Neural cell (in vitro differentiated cells): ENCODE results near the gene ENPP7.

Experiments
- CTCF ChIP-seq: fragments of 450-650 bp; IDR thresholded peaks from 2 replicates; pipeline ENCODE4 v1.5.1; 2014; ENCODE audit warnings: antibody characterized with exemption, mild to moderate bottlenecking, moderate library complexity; ENCODE audit not compliant: poor library complexity, severe bottlenecking
- EP300 ChIP-seq: fragments of 450-650 bp; conservative IDR thresholded peaks from 2 replicates; pipeline ENCODE4 v1.6.1; 2014; ENCODE audit warnings: antibody characterized with exemption, mild to moderate bottlenecking, moderate library complexity; ENCODE audit not compliant: poor library complexity, severe bottlenecking
- EZH2 ChIP-seq: fragments of 200-600, 300-800 bp; shearing (Covaris generic), sonication (generic); IDR thresholded peaks from 2 replicates; pipeline ENCODE4 v1.6.1; 2014; ENCODE audit warnings: antibody characterized with exemption, low read length, borderline replicate concordance, mild to moderate bottlenecking; ENCODE audit not compliant: insufficient read depth, poor library complexity, severe bottlenecking
- MXI1 ChIP-seq: fragments of 450-650 bp; conservative IDR thresholded peaks from 2 replicates; pipeline ENCODE4 v1.6.1; 2014; ENCODE audit warnings: antibody characterized with exemption, mild to moderate bottlenecking; ENCODE audit not compliant: poor library complexity, severe bottlenecking
- POLR2AphosphoS5 ChIP-seq: IDR thresholded peaks from 2 replicates; pipeline ENCODE4 v1.6.1; 2012
- RAD21 ChIP-seq: fragments of 450-650 bp; conservative IDR thresholded peaks from 2 replicates; pipeline ENCODE4 v1.6.1; 2014; ENCODE audit warnings: antibody characterized with exemption, mild to moderate bottlenecking, moderate library complexity
- TAF1 ChIP-seq: IDR thresholded peaks from 2 replicates; pipeline ENCODE4 v1.6.1; 2012; ENCODE audit warnings: low read depth
- TF ChIP-seq, protein P1 (sequence below): IDR thresholded peaks from 2 replicates; pipeline ENCODE4 v1.6.1; 2012; ENCODE audit warnings: borderline replicate concordance

DNA sequence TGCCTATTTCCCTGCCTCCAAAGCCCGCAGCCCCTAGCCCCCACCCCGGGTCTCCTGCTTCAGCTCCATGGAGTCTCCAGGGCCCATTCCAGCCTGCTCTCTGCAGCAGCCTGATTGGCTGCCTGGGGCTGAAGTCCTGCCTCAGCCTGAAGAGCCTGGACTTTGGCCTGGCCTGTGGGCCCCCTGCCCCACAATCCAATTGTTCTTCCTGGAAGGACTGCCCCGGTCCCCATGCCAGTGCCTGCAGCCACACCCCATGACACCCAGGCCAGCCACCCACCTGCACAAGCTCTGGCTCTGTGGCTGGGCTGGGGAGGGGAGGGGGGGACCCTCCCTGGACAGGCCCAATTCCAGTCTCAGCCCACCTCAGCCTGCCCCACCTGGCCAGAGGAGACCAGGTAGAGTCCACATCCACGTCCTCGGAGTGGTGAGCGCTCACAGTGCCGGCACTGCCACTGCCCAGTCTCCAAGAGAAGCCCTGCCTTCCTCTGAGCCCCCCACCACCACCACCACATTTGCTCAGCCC, 12.3 kb downstream of the ENPP7 start:
- TF ChIP-seq CTCF, result no peak
- TF ChIP-seq POLR2AphosphoS5, result no peak
- no peak for TF ChIP-seq MXI1
- no peak for TF ChIP-seq EZH2
- TF ChIP-seq TAF1, result no peak
- TF ChIP-seq, protein P1, sequence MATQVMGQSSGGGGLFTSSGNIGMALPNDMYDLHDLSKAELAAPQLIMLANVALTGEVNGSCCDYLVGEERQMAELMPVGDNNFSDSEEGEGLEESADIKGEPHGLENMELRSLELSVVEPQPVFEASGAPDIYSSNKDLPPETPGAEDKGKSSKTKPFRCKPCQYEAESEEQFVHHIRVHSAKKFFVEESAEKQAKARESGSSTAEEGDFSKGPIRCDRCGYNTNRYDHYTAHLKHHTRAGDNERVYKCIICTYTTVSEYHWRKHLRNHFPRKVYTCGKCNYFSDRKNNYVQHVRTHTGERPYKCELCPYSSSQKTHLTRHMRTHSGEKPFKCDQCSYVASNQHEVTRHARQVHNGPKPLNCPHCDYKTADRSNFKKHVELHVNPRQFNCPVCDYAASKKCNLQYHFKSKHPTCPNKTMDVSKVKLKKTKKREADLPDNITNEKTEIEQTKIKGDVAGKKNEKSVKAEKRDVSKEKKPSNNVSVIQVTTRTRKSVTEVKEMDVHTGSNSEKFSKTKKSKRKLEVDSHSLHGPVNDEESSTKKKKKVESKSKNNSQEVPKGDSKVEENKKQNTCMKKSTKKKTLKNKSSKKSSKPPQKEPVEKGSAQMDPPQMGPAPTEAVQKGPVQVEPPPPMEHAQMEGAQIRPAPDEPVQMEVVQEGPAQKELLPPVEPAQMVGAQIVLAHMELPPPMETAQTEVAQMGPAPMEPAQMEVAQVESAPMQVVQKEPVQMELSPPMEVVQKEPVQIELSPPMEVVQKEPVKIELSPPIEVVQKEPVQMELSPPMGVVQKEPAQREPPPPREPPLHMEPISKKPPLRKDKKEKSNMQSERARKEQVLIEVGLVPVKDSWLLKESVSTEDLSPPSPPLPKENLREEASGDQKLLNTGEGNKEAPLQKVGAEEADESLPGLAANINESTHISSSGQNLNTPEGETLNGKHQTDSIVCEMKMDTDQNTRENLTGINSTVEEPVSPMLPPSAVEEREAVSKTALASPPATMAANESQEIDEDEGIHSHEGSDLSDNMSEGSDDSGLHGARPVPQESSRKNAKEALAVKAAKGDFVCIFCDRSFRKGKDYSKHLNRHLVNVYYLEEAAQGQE, result no peak
- TF ChIP-seq EP300, result no peak
- no peak for TF ChIP-seq RAD21
